GM21390 (cell line): Measurements from ENCODE around the gene PTPRA.
"Not testable (repeated sequence)": the region's sequence is repeated elsewhere in the genome, so short reads cannot be mapped to it uniquely, and the experiment has no call there.

ENCODE experiments used
- ATAC-seq: cut with Tn5 transposase; IDR thresholded peaks from one replicate; pipeline ENCODE4 v1.9.1; 2021; ENCODE audit not compliant: unreplicated experiment

The PTPRA gene

DNA sequence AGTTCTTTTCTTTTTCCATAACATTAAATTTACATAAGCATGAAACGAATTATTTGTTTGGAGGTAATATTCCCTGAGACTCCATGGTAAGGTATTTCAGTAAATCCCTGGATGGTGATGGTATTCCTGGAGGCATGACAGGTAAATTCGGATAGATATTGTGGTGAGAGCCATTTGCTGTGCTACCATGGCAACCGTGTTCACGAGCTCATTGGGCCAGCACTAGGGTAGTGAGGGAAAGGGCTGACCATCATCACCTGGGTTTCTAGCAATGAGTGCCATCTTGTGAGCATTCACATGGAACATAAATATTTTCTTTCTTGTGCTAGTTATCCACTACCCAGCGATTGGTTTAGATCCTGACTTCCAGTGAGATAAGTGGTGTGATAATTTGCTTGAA, 118.3 kb downstream of the PTPRA start:
- ATAC-seq = no peak

DNA sequence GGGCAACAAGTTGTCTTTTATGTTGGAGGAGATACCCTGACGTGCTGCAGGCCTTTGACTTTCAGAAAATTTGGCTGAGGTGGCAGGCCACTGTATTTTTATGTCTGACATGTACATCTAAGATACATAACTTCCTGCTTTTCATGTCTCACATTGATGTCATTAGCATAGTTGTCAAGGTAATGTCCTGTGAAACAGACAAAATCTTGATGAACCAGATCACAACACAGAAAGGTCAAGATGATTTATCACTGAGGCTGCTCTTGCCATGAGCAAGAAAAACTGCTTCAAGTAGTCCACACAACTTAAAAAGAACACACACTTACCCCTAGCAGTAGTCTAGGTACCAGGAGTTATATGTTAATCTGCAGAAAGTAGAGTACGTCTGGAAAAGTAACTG, 120.0 kb downstream of the PTPRA start:
- ATAC-seq = no peak

DNA sequence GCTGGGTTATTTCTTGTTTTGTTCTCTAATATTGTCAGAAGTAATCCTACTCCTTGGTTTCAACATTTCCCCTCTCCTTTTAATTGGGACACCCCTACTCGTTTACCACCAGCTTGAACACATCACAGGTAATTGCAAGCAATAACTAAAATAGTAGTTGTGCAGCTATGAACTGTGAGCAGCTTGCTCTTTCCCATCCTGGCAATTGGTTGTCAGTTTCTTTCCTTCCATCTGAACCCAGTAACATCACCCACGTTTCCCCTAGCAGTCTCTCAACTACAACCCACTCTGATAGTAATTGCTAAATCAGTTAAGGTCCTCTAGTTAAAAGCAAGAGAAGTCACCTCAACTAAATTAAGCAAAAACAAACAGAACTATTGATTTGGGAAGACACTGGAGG, 122.5 kb downstream of the PTPRA start:
- no peak for ATAC-seq

DNA sequence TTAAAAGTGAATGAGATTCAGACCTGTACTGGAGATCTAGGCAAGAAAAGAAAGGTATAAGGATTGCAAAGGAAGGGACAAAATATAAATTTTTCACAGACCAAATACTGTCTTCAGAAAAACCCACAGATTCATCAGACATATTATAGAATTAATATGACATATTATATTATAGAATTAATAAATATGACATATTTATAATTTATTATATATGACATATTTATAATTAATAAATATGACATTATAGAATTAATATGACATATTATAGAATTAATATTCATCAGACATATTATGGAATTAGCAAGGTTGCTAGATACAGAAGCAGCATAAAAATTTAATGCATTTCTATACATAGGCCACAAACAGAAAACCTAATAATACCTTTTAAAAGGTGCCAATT, 125.4 kb downstream of the PTPRA start:
- ATAC-seq = no peak

DNA sequence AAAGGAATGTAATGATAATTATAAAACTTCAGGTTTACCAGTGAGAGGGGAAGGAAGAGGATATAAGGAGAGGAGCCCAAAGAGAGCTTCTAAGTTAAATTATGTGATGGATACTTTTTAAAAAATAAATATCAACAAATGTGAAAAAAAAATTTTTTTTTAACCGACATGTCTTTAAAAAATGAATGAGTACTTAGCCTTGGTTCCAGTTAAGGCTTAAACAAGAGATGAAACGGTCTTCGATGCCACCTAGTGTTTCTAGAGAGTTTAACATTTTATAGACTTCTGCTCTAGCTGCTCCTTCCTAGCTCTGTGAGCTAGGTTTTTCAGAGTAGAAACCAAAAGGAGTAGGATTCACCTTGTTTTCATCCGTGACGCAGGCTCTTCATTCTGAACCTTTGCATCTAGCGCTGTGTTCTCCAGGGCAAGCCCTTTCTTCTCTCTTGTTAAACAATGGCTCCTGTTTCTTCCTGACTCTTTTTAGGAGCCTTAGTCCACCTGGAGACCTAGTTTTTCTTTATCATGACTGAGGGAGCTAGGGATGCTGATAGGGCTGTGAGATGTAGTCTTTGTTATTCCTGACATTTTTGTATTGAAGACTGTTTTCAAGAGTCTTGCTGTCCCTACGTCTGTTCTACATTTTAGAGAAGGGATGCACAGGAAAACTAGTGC, 127.7 kb downstream of the PTPRA start:
- no peak for ATAC-seq

DNA sequence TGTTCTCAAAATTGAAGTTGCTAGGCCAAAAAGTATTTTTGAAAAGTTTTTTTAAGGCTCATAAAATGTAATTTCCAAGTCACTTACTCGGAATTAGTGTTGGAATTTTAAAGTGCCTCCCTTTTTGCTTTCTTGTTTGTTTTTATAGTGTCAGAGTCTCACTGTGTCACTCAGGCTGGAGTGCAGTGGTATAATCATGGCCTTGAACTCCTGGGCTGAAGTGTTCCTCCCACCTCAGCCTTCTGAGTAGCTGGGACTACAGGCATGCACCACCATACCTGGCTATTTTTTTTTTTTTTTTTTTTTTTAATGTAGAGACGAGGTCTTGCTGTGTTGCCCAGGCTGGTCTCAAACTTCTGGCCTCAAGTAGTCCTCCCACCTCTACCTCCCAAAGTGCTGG, 130.1 kb downstream of the PTPRA start:
- no peak for ATAC-seq

DNA sequence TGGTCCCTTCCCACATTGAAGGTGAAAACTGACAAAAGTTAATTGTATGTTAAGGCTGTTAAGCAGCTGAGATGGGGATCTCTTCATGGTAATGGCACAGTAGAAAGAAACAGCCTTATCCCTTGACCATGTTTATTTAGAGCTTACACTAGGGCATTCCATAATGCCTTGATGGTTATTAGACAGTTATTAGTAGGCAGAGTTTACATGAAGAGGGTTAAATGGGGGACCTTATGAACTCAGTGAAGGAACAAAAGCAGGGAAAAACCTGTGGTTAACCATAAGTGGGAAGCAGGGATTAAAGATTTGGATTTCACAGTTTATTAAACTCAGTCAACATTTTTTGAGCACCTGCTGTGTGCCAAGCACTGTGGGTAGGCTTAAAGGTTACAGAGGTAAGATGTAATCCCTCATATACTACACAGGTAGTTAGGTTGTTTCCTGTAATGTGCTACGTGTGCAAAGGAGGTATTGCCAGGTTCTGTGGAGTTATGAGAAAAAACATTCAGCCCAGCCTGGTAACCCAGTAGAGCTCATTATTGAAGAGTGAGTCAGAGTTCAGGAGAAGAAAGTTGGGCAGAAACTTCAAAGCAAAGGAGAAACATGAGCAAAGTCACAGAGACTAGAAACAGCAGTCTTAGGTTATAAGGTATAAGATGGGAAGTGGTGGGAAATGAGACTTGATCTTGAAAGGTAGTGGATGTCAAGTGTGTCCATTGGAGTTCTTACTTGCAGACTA, 137.9 kb downstream of the PTPRA start:
- no peak for ATAC-seq

DNA sequence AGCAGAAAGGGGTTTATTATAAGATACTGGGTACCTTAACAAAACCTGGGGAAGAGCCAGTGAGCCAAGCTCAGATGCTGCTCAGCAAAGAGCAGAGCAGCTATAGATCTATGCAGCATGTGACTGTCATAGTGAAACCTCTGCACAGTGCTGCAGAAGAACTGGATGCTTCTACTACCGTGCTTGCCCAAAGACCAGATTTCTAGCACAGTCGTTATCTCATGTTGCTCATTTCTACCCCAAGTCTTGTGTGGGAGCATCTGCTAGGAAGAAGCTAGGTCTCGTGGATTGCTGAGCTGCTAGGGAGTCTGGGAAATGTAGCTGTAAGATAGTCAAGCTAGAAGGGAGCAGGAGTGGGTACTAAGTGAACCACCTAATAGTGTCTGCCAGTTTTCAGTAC, 138.5 kb downstream of the PTPRA start:
- no peak for ATAC-seq

DNA sequence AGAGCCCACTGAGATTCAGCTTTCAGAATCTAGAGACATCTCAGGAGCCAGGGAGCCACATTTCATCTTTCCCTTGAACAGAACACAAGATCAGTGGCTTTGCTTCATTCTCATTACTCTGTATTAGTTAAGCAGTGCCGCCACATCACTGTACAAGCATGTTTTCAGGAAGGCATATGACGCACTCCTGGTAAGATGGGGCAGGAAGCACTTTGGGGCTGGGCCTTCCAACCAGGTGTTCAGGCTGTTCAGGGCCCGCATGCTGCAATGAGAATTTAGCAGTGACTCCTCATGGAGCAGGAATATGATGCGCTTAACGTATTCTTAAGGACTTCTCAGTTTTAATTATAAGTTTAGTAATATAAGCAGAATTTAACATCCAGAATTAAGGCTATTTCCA, 140.5 kb downstream of the PTPRA start:
- ATAC-seq = no peak

DNA sequence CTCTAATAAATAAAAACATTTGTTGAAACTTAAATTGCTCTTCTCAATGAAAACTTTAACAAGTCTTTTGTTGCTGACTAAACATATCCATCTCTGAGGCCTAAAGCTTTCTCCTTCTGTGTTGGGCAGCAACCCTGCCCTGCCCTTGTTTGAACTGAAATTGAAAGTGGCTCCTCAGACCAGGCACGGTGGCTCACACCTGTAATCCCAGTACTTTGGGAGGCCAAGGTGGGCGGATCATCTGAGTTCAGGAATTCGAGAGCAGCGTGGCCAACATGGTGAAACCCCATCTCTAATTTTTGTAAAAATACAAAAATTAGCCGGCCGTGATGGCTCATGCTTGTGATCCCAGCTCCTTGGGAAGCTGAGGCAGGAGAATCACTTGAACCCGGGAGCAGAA, 140.9 kb downstream of the PTPRA start:
- no peak for ATAC-seq

DNA sequence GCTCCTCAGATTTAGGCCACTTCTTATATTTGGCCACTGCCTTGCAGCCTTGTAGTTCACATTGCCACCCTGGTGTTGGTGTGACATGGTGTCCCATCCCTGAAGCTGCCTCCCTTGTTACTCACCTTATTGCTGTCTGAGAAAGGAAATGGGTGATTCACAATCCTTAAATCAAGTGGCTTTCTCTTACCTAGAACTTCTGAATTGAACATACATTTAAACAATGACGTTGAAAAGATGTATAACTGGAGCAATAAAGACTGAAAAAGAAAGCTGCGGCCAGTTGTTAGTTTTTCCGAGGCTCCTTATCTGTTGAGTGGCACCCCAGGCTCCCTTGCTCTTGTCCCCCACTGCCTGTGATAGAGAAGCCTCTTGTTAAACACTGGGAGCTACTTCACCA, 141.4 kb downstream of the PTPRA start:
- no peak for ATAC-seq

DNA sequence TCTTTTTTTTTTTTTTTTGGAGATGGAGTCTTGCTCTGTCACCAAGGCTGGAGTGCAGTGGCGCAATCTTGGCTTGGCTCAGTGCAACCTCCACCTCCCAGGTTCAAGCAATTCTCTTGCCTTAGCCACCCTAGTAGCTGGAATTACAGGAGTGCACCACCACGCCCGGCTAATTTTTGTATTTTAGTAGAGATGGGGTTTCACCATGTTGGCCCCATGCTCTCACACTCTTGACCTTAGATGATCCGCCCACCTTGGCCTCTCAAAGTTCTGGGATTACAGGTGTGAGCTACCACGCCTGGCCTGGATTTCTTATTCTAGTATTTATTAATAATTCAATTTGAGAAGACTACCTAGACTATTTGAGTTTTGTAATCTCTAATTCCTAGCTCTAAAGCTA, 142.0 kb downstream of the PTPRA start:
- ATAC-seq = not testable (repeated sequence)

DNA sequence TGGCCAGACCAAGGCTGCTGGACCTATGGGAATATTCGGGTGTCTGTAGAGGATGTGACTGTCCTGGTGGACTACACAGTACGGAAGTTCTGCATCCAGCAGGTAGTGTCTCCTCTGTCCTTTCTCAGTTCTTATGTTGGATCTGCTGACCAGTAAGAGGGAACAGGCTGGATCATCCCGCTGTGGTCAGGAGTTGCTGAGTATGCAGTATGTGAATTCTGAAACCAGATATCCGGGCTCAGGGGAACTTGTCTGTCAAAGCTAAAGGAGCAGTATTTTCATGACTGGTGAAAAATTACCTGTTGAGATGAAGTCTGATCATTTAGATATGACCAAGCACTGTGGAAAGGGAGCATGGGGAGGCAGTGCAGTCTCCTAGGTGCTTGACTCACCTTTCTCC, 148.0 kb downstream of the PTPRA start:
- no peak for ATAC-seq

DNA sequence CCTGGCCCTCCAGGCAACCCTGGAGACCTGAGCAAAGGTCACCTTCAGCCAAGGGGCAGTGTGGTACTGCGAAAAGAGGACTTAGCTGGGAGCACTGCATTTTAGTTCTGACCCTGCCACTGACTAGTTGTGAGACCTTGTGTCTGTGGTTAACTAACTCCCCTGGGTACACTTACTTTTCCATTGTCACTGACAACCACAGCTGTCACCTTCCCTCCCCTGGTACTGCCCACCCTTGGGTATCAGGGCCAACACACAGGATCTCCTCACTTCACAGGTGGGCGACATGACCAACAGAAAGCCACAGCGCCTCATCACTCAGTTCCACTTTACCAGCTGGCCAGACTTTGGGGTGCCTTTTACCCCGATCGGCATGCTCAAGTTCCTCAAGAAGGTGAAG, 148.5 kb downstream of the PTPRA start:
- no peak for ATAC-seq

DNA sequence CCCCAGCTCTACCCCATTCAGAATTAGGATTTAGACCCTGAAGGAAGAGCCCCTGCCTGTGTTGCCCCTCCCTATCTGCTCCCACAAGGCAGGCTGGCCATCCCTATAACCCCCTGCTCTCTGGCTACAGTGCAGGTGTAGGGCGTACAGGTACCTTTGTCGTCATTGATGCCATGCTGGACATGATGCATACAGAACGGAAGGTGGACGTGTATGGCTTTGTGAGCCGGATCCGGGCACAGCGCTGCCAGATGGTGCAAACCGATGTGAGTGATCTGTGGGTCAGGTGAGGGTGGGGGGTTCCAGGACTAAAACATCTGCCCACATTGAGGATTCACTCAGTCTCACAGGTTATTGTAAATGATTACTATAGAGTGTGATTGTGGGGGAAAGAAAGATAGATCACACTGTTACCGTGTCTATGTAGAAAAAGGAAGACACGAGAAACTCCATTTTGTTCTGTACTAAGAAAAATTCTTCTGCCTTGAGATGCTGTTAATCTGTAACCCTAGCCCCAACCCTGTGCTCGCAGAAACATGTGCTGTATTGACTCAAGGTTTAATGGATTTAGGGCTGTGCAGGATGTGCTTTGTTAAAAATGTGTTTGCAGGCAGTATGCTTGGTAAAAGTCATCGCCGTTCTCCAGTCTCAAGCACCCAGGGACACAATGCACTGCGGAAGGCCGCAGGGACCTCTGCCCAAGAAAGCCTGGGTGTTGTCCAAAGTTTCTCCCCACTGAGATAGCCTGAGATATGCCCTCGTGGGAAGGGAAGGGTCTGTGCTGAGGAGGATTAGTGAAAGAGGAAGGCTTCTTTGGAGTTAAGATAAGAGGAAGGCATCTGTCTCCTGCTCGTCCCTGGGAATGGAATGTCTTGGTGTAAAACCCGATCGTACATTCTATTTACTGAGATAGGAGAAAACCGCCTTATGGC, 149.5 kb downstream of the PTPRA start:
- not testable (repeated sequence) for ATAC-seq

DNA sequence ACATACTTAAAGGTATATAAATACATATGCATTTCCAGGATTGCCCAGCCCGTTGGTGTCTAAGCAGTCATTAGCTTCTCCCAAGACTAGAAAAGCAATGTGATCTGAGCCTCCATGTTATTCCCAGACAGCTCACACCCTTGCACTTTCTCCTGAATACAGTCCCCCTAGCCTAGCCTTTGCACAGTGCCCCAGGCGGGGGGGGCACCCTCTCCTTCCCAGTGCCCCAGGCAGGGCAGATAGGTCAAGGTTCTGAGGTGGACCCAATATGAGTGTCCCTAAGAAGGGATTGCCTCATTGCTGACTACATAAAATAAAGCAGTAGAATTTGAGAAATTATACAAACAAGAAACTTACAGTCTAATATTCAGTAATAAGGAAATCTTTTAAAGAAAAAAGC, 154.7 kb downstream of the PTPRA start:
- ATAC-seq = no peak

DNA sequence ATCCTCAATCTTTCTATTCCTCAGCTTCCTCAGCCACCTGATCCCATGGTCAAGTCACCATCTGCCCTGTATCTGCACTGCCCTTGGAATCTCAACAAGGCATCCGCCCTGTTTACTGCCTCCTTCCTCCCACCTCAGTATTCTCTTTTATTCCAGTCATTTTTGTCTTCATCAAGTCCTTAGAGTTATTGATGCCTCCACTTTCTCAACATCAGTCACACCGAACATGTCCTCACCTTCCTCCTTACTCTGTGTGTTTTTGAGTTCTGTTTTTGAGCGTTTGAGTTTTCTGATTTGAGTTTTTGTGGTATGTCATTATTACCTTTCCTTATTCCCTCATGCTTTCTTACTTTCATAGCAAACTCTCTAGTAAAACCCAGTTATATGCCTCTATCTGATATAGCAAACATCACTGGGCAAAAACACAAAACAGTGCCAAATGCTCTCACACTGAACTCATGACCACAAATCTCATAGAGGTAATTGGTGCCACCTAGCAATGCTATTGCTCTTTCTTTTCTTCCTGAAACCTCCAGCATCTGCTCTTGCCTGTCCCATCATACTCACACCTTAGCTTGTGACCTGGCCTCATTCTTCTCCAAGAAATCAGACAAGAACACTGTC, 158.4 kb downstream of the PTPRA start:
- ATAC-seq = no peak

DNA sequence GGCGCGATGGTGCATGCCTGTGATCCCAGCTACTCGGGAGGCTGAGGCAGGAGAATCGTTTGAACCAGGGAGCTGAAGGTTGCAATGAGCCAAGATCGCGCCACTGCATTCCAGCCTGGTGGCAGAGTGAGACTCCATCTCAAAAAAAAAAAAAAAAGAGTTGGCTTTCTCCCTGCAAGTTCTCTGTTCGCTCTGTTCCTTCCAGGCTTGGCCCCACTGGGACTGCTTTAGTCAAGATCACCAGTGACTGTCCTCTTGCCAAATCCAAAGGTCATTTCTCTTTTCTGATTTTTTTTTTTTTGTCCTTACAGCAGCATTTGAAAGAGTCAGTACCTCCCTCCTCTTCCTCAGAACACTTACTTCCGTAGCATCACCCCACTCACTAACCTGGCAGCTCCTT, 159.3 kb downstream of the PTPRA start:
- ATAC-seq = no peak

DNA sequence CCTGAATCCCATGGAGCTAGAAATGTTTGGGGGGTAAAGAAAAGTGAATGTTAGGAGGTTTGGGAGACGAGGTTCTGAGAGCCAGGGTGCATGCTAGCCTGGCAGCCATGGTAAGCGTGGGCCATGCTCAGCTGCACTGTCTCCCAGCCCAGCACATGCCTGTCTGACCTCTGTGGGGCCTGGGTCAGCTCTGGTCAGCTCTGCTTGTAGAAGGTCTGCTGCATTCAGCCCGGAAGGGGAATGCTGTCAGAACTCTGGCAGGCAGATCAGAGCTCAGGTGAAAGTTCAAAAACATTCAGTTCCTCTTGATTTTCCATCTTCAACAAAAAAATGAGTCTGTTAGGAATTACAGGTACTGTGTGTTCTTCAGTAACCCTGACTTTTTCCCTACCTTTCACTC, 164.4 kb downstream of the PTPRA start:
- ATAC-seq = no peak

DNA sequence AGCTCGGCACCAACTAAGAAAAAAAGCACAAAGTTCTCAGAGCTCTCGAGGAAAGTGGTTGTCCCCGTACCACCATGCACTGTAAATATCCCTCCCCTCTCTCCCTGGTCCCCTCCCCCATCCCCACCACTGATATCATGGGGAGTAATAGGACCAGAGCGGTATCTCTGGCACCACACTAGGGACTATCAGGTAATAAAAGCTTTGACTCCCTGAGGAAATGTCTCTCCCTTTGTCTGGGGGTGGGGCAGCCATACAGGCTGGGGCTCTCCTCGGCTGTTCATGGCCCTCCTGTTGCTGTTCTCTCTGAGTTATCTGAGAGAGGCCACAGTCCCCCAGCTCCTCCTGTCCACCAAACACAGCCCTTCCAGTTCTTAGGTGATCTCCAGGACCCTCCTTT, 165.2 kb downstream of the PTPRA start:
- no peak for ATAC-seq

DNA sequence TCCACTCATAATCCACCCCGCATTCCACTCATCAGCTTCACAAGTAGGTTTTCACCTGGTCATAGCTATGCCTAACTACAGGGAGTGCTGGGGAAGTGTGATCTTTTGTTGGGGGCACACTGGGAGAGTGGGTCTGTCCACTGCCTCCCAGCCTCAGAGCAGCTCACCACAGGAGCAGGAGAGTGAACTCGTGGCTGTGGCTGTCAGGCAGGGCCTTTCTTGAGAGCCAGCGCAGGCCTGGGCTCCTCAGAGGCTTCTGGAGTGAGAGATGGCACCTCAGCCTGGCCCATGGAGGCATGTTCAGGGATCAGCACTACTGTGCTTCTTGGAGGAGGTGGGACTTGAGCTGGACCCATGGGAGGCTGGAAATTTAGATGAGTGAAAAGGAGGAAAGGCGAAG, 166.1 kb downstream of the PTPRA start:
- ATAC-seq = no peak
